Brain pericyte (primary cell): ENCODE data around the gene ATP1B1.
"Not testable (repeated sequence)": the region's sequence is repeated elsewhere in the genome, so short reads cannot be mapped to it uniquely, and the experiment has no call there.

Experiments used
- DNase-seq: peaks from one replicate; pipeline ENCODE4 v3.0.0-alpha.2; 2012; ENCODE audit warnings: low read depth, low spot score

The ATP1B1 gene

GRCh38 chr1:169142129-169142528 lies 35.6 kb downstream of the ATP1B1 start:
- DNase-seq: no peak

- no peak for DNase-seq
Measured at GRCh38 chr1:169143346-169143745, 36.9 kb downstream of the ATP1B1 start.

- no peak for DNase-seq
Measured at GRCh38 chr1:169143984-169144383, 37.5 kb downstream of the ATP1B1 start.

GRCh38 chr1:169144941-169145626 lies 38.6 kb downstream of the ATP1B1 start:
- DNase-seq: no peak

- DNase-seq: no peak
Measured at GRCh38 chr1:169146576-169147214, 40.2 kb downstream of the ATP1B1 start.

GRCh38 chr1:169148472-169149252 lies 42.2 kb downstream of the ATP1B1 start:
- no peak for DNase-seq

- DNase-seq: no peak
Measured at GRCh38 chr1:169149555-169150286, 43.2 kb downstream of the ATP1B1 start.

- no peak for DNase-seq
Measured at GRCh38 chr1:169150641-169151337, 44.3 kb downstream of the ATP1B1 start.

GRCh38 chr1:169151338-169151837 lies 44.9 kb downstream of the ATP1B1 start:
- DNase-seq: no peak

GRCh38 chr1:169155675-169156074 lies 49.2 kb downstream of the ATP1B1 start:
- DNase-seq: no peak

GRCh38 chr1:169156580-169156979 lies 50.1 kb downstream of the ATP1B1 start:
- DNase-seq: no peak

GRCh38 chr1:169160845-169161495 lies 54.5 kb downstream of the ATP1B1 start:
- no peak for DNase-seq

- no peak for DNase-seq
Measured at GRCh38 chr1:169161496-169162194, 55.2 kb downstream of the ATP1B1 start.

GRCh38 chr1:169163059-169163458 lies 56.6 kb downstream of the ATP1B1 start:
- no peak for DNase-seq

GRCh38 chr1:169175461-169175860 lies 69.0 kb downstream of the ATP1B1 start:
- no peak for DNase-seq

GRCh38 chr1:169179431-169179830 lies 72.9 kb downstream of the ATP1B1 start:
- DNase-seq: not testable (repeated sequence)

- DNase-seq: no peak
Measured at GRCh38 chr1:169180174-169180573, 73.7 kb downstream of the ATP1B1 start.
